HG03457 (cell line): ENCODE measurements around the gene CEP70.

ENCODE experiments used
- ATAC-seq: cut with Tn5 transposase; IDR thresholded peaks from one replicate; pipeline ENCODE4 v1.9.1; 2021; ENCODE audit warnings: moderate number of reproducible peaks; ENCODE audit not compliant: unreplicated experiment

The CEP70 gene

GRCh38 chr3:138472141-138472825, 121.8 kb downstream of the CEP70 start:
- no peak for ATAC-seq

GRCh38 chr3:138471481-138471880, 122.6 kb downstream of the CEP70 start:
- ATAC-seq, result no peak

GRCh38 chr3:138470687-138471086, 123.4 kb downstream of the CEP70 start:
- no peak for ATAC-seq

- ATAC-seq, result no peak
Observed at GRCh38 chr3:138469874-138470273, 124.2 kb downstream of the CEP70 start.

GRCh38 chr3:138468886-138469285, 125.2 kb downstream of the CEP70 start:
- ATAC-seq, result no peak

GRCh38 chr3:138468451-138468850, 125.6 kb downstream of the CEP70 start:
- no peak for ATAC-seq

GRCh38 chr3:138467931-138468330, 126.1 kb downstream of the CEP70 start:
- ATAC-seq, result no peak

GRCh38 chr3:138465925-138466324, 128.1 kb downstream of the CEP70 start:
- ATAC-seq, result no peak

- no peak for ATAC-seq
Observed at GRCh38 chr3:138465451-138465850, 128.6 kb downstream of the CEP70 start.

GRCh38 chr3:138464491-138464860, 129.6 kb downstream of the CEP70 start:
- ATAC-seq, result no peak

GRCh38 chr3:138463724-138464490, 130.2 kb downstream of the CEP70 start:
- ATAC-seq, result no peak

GRCh38 chr3:138461896-138462295, 132.2 kb downstream of the CEP70 start:
- no peak for ATAC-seq

GRCh38 chr3:138461246-138461645, 132.8 kb downstream of the CEP70 start:
- ATAC-seq, result no peak

GRCh38 chr3:138460536-138461205, 133.4 kb downstream of the CEP70 start:
- no peak for ATAC-seq

- no peak for ATAC-seq
Observed at GRCh38 chr3:138459619-138460535, 134.2 kb downstream of the CEP70 start.

GRCh38 chr3:138458774-138459499, 135.1 kb downstream of the CEP70 start:
- ATAC-seq, result no peak

- ATAC-seq, result no peak
Observed at GRCh38 chr3:138457863-138458735, 136.0 kb downstream of the CEP70 start.

- ATAC-seq, result no peak
Observed at GRCh38 chr3:138456961-138457862, 136.8 kb downstream of the CEP70 start.
